OCI-LY1 (cell line): ENCODE results near the gene PRMT7.
"Not testable (repeated sequence)": the region's sequence is repeated elsewhere in the genome, so short reads cannot be mapped to it uniquely, and the experiment has no call there.

Source experiments
- H2AFZ ChIP-seq: fragments of 200-600 bp; sonication (generic), shearing (Covaris generic); 2 replicates; pipeline ENCODE4 v1.6.0; 2014; ENCODE audit warnings: antibody characterized with exemption, mild to moderate bottlenecking, low read length
- H3F3A ChIP-seq: fragments of 200-600 bp; sonication (generic), shearing (Covaris generic); 2 replicates; pipeline ENCODE4 v1.6.0; 2014; ENCODE audit warnings: mild to moderate bottlenecking, antibody characterized with exemption, low read length, moderate library complexity; ENCODE audit not compliant: insufficient read depth
- H3K27ac ChIP-seq: fragments of 200-600 bp; sonication (generic); 2 replicates; pipeline ENCODE4 v1.5.1; 2014; ENCODE audit warnings: low read length, mixed run types, mild to moderate bottlenecking, low read depth; ENCODE audit not compliant: poor library complexity, severe bottlenecking
- H3K27me3 ChIP-seq: fragments of 200-600 bp; sonication (generic); 2 replicates; pipeline ENCODE4 v1.6.0; 2014; ENCODE audit warnings: antibody characterized with exemption, mild to moderate bottlenecking, low read length, moderate library complexity; ENCODE audit not compliant: insufficient read depth
- H3K36me3 ChIP-seq: fragments of 200-600 bp; sonication (generic); 2 replicates; pipeline ENCODE4 v1.6.1; 2014; ENCODE audit warnings: mild to moderate bottlenecking, antibody characterized with exemption, low read length, moderate library complexity, mixed read lengths; ENCODE audit not compliant: insufficient read depth
- H3K4me1 ChIP-seq: fragments of 200-600 bp; sonication (generic); 2 replicates; pipeline ENCODE4 v1.5.1; 2014; ENCODE audit warnings: mild to moderate bottlenecking, low read length, moderate library complexity; ENCODE audit not compliant: insufficient read depth, severe bottlenecking
- H3K4me2 ChIP-seq: fragments of 200-600 bp; sonication (generic), shearing (Covaris generic); 2 replicates; pipeline ENCODE4 v1.6.1; 2014; ENCODE audit warnings: low read length
- H3K4me3 ChIP-seq: fragments of 200-600 bp; sonication (generic); 2 replicates; pipeline ENCODE4 v1.5.1; 2014; ENCODE audit warnings: low read length, low read depth, mild to moderate bottlenecking, mixed read lengths; ENCODE audit not compliant: poor library complexity, severe bottlenecking
- H3K79me2 ChIP-seq: fragments of 200-600 bp; shearing (Covaris generic); 2 replicates; pipeline ENCODE4 v1.6.1; 2016; ENCODE audit warnings: mixed run types, low read length, mixed read lengths; ENCODE audit not compliant: insufficient read depth
- H3K9ac ChIP-seq: fragments of 200-600 bp; sonication (generic), shearing (Covaris generic); 2 replicates; pipeline ENCODE4 v1.6.1; 2014; ENCODE audit warnings: mild to moderate bottlenecking, low read length, mixed read lengths
- H3K9me2 ChIP-seq: fragments of 200-600 bp; sonication (generic), shearing (Covaris generic); 2 replicates; pipeline ENCODE4 v1.6.1; 2014; ENCODE audit warnings: low read depth, mild to moderate bottlenecking, low read length, mixed read lengths
- H3K9me3 ChIP-seq: fragments of 200-600 bp; shearing (Covaris generic); 2 replicates; pipeline ENCODE4 v1.6.1; 2014; ENCODE audit warnings: low read length, mixed read lengths
- H4K20me1 ChIP-seq: fragments of 200-600 bp; sonication (generic), shearing (Covaris generic); 2 replicates; pipeline ENCODE4 v1.6.0; 2016; ENCODE audit warnings: mild to moderate bottlenecking, low read length; ENCODE audit not compliant: insufficient read depth
- EZH2 ChIP-seq: fragments of 200-600 bp; sonication (generic), shearing (Covaris generic); IDR thresholded peaks from 2 replicates; pipeline ENCODE4 v1.8.0; 2017; ENCODE audit warnings: borderline replicate concordance, mixed run types, mild to moderate bottlenecking, antibody characterized with exemption, low read length, moderate library complexity, mixed read lengths
- TF ChIP-seq, protein P1 (sequence below): fragments of 200-600 bp; sonication (generic), shearing (Covaris generic); IDR thresholded peaks from 2 replicates; pipeline ENCODE4 v1.5.1; 2017; ENCODE audit warnings: mild to moderate bottlenecking, antibody characterized with exemption, low read length, moderate library complexity, mixed read lengths

Gene PRMT7

GRCh38 chr16:68286153-68287074, 24.4 kb upstream of the PRMT7 start:
- peaks cover 16% of the 10 kb centered on the region; the same call in 1 of the 2 replicates for H3F3A ChIP-seq
- H3K36me3 ChIP-seq: peaks cover 60% of the 10 kb centered on the region
- TF ChIP-seq EZH2: no peak
- TF ChIP-seq, protein P1, sequence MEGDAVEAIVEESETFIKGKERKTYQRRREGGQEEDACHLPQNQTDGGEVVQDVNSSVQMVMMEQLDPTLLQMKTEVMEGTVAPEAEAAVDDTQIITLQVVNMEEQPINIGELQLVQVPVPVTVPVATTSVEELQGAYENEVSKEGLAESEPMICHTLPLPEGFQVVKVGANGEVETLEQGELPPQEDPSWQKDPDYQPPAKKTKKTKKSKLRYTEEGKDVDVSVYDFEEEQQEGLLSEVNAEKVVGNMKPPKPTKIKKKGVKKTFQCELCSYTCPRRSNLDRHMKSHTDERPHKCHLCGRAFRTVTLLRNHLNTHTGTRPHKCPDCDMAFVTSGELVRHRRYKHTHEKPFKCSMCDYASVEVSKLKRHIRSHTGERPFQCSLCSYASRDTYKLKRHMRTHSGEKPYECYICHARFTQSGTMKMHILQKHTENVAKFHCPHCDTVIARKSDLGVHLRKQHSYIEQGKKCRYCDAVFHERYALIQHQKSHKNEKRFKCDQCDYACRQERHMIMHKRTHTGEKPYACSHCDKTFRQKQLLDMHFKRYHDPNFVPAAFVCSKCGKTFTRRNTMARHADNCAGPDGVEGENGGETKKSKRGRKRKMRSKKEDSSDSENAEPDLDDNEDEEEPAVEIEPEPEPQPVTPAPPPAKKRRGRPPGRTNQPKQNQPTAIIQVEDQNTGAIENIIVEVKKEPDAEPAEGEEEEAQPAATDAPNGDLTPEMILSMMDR: no peak
- peaks cover 77% of the 10 kb centered on the region for H3K4me1 ChIP-seq
- H3K9me2 ChIP-seq: no peaks in the 10 kb centered on the region
- no peaks in the 10 kb centered on the region for H3K27me3 ChIP-seq
- peak overlapping the region; percentile 14; the same call in 1 of the 2 replicates for H3K4me2 ChIP-seq
- H3K79me2 ChIP-seq: peaks cover 5% of the 10 kb centered on the region; the same call in 1 of the 2 replicates
- H3K9me3 ChIP-seq: no peaks in the 10 kb centered on the region
- no peak overlapping the region; the same call in 1 of the 2 replicates for H3K9ac ChIP-seq
- no peak overlapping the region for H2AFZ ChIP-seq
- H3K4me3 ChIP-seq: no peak overlapping the region
- peak overlapping the region; percentile 98 for H3K27ac ChIP-seq
- no peaks in the 10 kb centered on the region for H4K20me1 ChIP-seq

DNA sequence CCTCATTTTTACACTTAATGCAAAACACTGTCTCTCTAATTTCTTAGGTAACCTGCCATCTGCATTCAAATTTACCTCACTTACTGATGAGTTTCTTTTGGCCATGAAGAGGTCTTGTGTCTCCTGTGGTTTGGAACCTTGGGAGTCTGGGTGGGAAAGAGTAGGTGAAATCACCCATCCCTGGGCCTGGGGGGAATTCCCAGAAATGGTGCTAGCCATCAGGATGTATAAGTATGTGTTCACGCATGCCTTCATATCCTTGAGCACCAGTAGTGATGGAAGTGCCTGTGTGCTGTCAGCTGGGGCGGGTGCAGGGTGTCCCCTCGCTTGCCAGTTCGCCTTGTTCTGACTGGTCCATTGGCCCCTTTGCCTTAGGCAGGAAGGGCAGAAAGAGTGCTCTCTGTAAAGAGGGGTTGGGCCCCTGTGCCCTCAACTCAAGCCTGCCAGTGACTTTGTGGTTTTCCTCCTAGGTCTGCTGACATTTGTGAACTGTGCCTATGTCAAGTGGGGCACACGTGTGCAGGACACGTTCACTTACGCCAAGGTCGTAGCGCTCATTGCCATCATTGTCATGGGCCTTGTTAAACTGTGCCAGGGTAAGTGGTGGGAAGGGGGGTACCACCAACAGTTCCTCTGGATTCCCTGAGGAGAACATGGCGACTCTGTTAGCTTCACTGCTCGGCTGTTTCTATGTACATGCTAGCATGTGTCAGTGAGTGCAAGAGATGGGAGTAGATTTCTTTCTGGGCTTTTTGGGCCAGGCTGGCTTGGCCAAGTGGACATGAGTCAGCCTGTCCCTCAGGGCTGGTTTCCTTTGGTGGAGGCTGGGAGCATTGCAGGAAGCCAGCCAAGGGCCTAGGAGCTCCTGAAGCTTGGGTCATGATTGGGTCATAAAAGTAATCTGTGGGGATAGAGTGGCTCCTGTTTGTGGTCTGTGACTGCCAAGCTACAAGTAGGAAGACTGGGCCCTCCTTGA, 23.3 kb upstream of the PRMT7 start:
- Histone ChIP-seq H4K20me1 (no peaks in the 10 kb centered on the region), H3K9me3 (no peaks in the 10 kb centered on the region), H3K36me3 (peaks cover 65% of the 10 kb centered on the region), H3K27ac (peak overlapping the region; percentile 70), H3F3A (peaks cover 16% of the 10 kb centered on the region; the same call in 1 of the 2 replicates), H3K4me2 (no peak overlapping the region; the same call in 1 of the 2 replicates), H3K4me3 (no peak overlapping the region), H3K4me1 (peaks cover 66% of the 10 kb centered on the region), H3K9me2 (no peaks in the 10 kb centered on the region), H3K79me2 (peaks cover 5% of the 10 kb centered on the region; the same call in 1 of the 2 replicates), H2AFZ (no peak overlapping the region), H3K9ac (peak overlapping the region; percentile 20; the same call in 1 of the 2 replicates), H3K27me3 (no peaks in the 10 kb centered on the region)
- TF ChIP-seq, protein P1: no peak
- no peak for TF ChIP-seq EZH2

- Histone ChIP-seq H3K4me1 (peaks cover 59% of the 10 kb centered on the region), H3K27ac (peak overlapping the region; percentile 70), H3K27me3 (no peaks in the 10 kb centered on the region), H3F3A (peaks cover 13% of the 10 kb centered on the region; the same call in 1 of the 2 replicates), H3K9ac (no peak overlapping the region), H3K9me2 (no peaks in the 10 kb centered on the region), H3K79me2 (peaks cover 5% of the 10 kb centered on the region; the same call in 1 of the 2 replicates), H3K36me3 (peaks cover 65% of the 10 kb centered on the region), H4K20me1 (no peaks in the 10 kb centered on the region), H3K4me3 (no peak overlapping the region), H2AFZ (no peak overlapping the region), H3K4me2 (no peak overlapping the region), H3K9me3 (no peaks in the 10 kb centered on the region)
- TF ChIP-seq EZH2: no peak
- TF ChIP-seq, protein P1: no peak
Observed at GRCh38 chr16:68288252-68288650, 22.6 kb upstream of the PRMT7 start.

DNA sequence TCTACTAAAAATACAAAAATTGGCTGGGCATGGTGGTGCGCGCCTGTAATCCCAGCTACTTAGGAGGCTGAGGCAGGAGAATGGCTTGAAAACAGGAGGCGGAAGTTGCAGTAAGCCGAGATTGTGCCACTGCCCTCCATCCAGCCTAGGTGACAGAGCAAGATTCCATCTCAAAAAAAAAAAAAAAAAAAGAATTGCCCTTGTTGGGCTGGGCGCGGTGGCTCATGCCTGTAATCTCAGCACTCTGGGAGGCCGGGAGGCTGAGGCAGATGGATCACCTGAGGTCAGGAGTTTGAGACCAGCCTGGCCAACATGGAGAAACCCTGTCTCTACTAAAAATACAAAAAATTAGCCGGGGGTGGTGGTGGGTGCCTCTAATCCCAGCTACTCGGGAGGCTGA, 22.0 kb upstream of the PRMT7 start:
- peaks cover 54% of the 10 kb centered on the region for H3K4me1 ChIP-seq
- H3K4me2 ChIP-seq, H3K27me3 ChIP-seq, H3K9ac ChIP-seq, H2AFZ ChIP-seq, H3F3A ChIP-seq, H3K4me3 ChIP-seq, H3K9me3 ChIP-seq, H3K79me2 ChIP-seq, H3K9me2 ChIP-seq, H4K20me1 ChIP-seq: not testable (repeated sequence)
- peak overlapping the region; percentile 34 for H3K27ac ChIP-seq
- H3K36me3 ChIP-seq: peaks cover 66% of the 10 kb centered on the region
